ENCODE results near the gene ACTN2. TPM values are rescaled to one million over a fixed set of nuclear protein-coding genes. Genes with fewer than 3 reads are reported as not detected.
A peak's percentile ranks its signal among the peaks of the same experiment; 100 is the strongest.

Gene ACTN2
- total and polyA plus RNA-seq, 4 donors = 5.1 to 26.4 (median 12.0) TPM

DNA sequence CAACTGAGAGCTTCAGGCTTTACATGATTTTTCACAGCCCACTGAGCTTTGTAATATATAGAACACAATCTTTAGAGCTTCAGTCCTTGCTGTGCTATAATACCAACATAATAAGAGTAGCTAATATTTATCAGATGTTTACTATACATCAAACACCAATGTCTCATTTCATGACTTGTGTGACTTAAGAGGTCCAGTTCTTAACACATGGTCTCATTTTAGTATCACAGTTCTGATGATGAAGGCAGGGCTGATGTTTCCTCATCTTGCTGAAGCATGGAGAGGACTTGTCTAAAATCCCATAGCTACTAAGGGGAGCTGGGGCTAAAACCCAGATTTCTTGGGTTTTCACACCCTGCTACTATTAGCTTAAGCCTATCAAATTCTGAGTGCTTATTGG, 114.3 kb downstream of the ACTN2 start:
- Histone ChIP-seq H3K9me3 (ENCODE audit: control insufficient read depth, insufficient read depth, low read length) (no peaks in the 10 kb centered on the region), H3K36me3 (ENCODE audit: control insufficient read depth, insufficient read depth, low read length) (peaks cover 3% of the 10 kb centered on the region), H3K4me1 (ENCODE audit: control insufficient read depth, insufficient read depth, low read length) (peaks cover 5% of the 10 kb centered on the region), H3K27me3 (ENCODE audit: control insufficient read depth, insufficient read depth, low read length) (no peaks in the 10 kb centered on the region), H3K4me3 (ENCODE audit: low read depth, low read length) (no peak overlapping the region), H3K27ac (ENCODE audit: low read depth, low read length) (no peak overlapping the region)
- DNase-seq (ENCODE audit: low read depth in 4 of 6, low spot score in 6 of 6) = no peak

DNA sequence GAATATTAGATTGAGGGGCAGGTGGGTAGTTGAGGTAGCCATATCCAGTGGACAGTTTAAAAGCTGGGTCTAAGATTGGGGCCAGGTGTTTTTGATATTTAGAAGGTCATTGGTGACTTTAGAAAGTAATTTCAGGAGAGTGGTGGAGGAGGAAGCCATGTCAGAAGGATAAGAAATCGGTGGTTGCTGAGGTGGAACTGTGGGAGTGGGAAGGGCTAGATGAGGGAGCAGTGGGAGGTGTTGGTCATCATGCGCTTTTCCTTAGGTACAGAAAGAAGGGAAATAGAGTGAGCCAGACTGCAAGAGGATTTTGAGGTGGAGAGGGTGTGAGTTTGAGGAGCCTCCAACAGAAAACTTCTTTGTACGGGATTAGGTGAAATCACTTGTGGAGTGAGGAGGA, 116.0 kb downstream of the ACTN2 start:
- 91% methylated on average over 2 of the region's 3 CpGs for WGBS (ENCODE audit: insufficient coverage)
- no peaks in the 10 kb centered on the region for H3K9me3 ChIP-seq (ENCODE audit: control insufficient read depth, insufficient read depth, low read length)

DNA sequence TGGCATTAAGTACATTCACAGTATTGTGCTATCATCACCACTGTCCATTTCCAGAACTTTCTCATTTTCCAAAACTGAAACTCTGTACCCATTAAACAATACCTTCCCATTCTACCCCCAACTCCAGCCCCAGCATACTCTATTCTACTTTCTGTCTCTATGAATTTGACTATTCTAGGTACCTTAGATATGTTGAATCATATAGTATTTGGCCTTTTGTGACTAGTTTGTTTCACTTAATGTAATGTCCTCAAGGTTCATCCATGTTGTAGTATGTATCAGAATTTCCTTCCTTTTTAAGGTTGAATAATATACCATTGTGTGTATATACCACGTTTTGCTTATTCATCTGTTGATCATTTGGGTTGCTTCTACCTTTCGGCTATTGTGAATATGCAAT, 120.3 kb downstream of the ACTN2 start:
- Histone ChIP-seq H3K27ac (ENCODE audit: low read depth, low read length) (no peak overlapping the region), H3K9me3 (ENCODE audit: control insufficient read depth, insufficient read depth, low read length) (no peaks in the 10 kb centered on the region), H3K27me3 (ENCODE audit: control insufficient read depth, insufficient read depth, low read length) (no peaks in the 10 kb centered on the region), H3K36me3 (ENCODE audit: control insufficient read depth, insufficient read depth, low read length) (peaks cover 7% of the 10 kb centered on the region), H3K4me1 (ENCODE audit: control insufficient read depth, insufficient read depth, low read length) (no peaks in the 10 kb centered on the region), H3K4me3 (ENCODE audit: low read depth, low read length) (no peak overlapping the region)
- WGBS (ENCODE audit: insufficient coverage) = no CpG with 5 or more reads among the region's 2 CpGs
- no peak for DNase-seq (ENCODE audit: low read depth in 4 of 6, low spot score in 6 of 6)

More for the DNA sequence above, 116.0 kb downstream of the ACTN2 start:
- no peak overlapping the region for H3K27ac ChIP-seq (ENCODE audit: low read depth, low read length)
- no peaks in the 10 kb centered on the region for H3K27me3 ChIP-seq (ENCODE audit: control insufficient read depth, insufficient read depth, low read length)
- no peak for DNase-seq (ENCODE audit: low read depth in 4 of 6, low spot score in 6 of 6)
- no peak overlapping the region for H3K4me3 ChIP-seq (ENCODE audit: low read depth, low read length)
- peaks cover 3% of the 10 kb centered on the region for H3K4me1 ChIP-seq (ENCODE audit: control insufficient read depth, insufficient read depth, low read length)
- H3K36me3 ChIP-seq (ENCODE audit: control insufficient read depth, insufficient read depth, low read length) = peaks cover 5% of the 10 kb centered on the region

DNA sequence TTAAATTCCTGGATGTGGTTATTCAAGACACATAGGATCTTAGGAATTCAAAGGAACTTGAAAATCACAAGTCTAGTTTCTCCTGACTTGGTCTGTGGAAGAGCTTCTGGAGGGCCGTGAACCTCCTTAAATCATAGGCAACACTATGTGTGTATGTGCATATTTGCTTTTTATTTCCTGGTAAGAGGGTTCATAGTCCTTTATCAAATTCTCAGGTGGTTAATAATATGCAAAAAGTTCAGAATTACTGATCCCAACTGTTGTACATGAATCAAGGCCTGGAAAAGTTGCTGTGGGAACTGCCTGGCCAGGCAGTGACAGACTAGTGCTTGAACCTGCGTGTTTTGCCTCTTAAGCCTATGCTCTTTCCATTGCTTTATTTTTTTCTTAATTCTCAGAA, 121.7 kb downstream of the ACTN2 start:
- Histone ChIP-seq H3K4me3 (ENCODE audit: low read depth, low read length) (no peak overlapping the region), H3K27ac (ENCODE audit: low read depth, low read length) (no peak overlapping the region), H3K27me3 (ENCODE audit: control insufficient read depth, insufficient read depth, low read length) (no peaks in the 10 kb centered on the region), H3K4me1 (ENCODE audit: control insufficient read depth, insufficient read depth, low read length) (no peaks in the 10 kb centered on the region), H3K9me3 (ENCODE audit: control insufficient read depth, insufficient read depth, low read length) (no peaks in the 10 kb centered on the region), H3K36me3 (ENCODE audit: control insufficient read depth, insufficient read depth, low read length) (peaks cover 11% of the 10 kb centered on the region)
- no peak for DNase-seq (ENCODE audit: low read depth in 4 of 6, low spot score in 6 of 6)
- WGBS (ENCODE audit: insufficient coverage) = 80% methylated on average over 1 of the region's 2 CpGs

DNA sequence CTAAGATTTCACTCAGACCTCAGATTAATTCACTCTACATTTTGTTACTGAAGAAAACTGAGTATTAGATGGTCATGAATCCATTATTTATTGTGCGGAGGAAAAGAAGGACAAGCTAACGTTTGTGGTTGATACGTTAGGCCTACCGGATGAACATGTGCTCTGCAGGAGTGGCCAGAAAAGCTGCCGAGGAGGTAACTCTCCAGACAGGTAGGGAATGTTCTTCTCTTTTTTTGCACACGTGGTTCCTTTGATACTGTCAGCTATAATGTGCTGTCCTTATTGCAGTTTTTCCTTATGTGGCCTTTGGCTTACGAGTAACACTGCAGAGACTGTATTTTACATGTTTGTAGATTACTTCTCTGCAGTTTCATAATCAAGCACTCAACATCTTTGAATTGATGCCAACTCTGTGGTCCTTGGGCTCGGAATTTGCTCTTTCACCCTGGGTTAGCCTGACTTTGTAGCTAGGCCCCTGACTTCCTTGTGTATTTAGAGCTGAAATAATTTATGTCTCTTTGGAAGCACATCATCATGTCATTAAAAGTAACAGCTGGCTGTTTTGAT, 122.3 kb downstream of the ACTN2 start:
- H3K27ac ChIP-seq (ENCODE audit: low read depth, low read length) = no peak overlapping the region
- H3K9me3 ChIP-seq (ENCODE audit: control insufficient read depth, insufficient read depth, low read length) = no peaks in the 10 kb centered on the region
- H3K36me3 ChIP-seq (ENCODE audit: control insufficient read depth, insufficient read depth, low read length) = peaks cover 11% of the 10 kb centered on the region
- no peaks in the 10 kb centered on the region for H3K27me3 ChIP-seq (ENCODE audit: control insufficient read depth, insufficient read depth, low read length)
- no peaks in the 10 kb centered on the region for H3K4me1 ChIP-seq (ENCODE audit: control insufficient read depth, insufficient read depth, low read length)
- DNase-seq (ENCODE audit: low read depth in 4 of 6, low spot score in 6 of 6) = peak in 1 of 6 donors; percentile 17
- H3K4me3 ChIP-seq (ENCODE audit: low read depth, low read length) = no peak overlapping the region
- 91% methylated on average over 4 of the region's 8 CpGs for WGBS (ENCODE audit: insufficient coverage)

DNA sequence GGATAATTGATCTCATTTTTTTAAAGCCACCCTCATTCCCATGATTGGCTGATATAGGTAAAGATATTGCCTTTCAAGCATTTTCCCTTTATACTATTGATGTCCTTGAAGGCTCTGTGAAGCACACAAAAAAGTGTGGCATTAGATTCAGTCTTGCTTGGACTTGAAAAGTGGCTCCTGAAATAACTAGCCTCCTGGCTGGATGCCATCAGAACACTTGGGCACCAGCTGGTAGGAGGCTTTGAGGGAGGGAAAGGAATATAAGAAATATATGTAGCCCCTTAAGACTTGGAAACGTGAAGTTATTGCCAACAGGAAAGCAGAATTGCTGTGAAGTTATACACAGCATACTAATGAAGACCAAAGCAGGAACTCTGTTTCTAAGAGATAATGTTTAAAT, 122.8 kb downstream of the ACTN2 start:
- no peak overlapping the region for H3K4me3 ChIP-seq (ENCODE audit: low read depth, low read length)
- H3K36me3 ChIP-seq (ENCODE audit: control insufficient read depth, insufficient read depth, low read length) = peaks cover 11% of the 10 kb centered on the region
- DNase-seq (ENCODE audit: low read depth in 4 of 6, low spot score in 6 of 6) = peak in 2 of 6 donors; percentile 71 to 85
- H3K9me3 ChIP-seq (ENCODE audit: control insufficient read depth, insufficient read depth, low read length) = no peaks in the 10 kb centered on the region
- no peak overlapping the region for H3K27ac ChIP-seq (ENCODE audit: low read depth, low read length)
- H3K4me1 ChIP-seq (ENCODE audit: control insufficient read depth, insufficient read depth, low read length) = no peaks in the 10 kb centered on the region
- WGBS (ENCODE audit: insufficient coverage) = no CpG with 5 or more reads among the region's 1 CpG
- H3K27me3 ChIP-seq (ENCODE audit: control insufficient read depth, insufficient read depth, low read length) = no peaks in the 10 kb centered on the region

DNA sequence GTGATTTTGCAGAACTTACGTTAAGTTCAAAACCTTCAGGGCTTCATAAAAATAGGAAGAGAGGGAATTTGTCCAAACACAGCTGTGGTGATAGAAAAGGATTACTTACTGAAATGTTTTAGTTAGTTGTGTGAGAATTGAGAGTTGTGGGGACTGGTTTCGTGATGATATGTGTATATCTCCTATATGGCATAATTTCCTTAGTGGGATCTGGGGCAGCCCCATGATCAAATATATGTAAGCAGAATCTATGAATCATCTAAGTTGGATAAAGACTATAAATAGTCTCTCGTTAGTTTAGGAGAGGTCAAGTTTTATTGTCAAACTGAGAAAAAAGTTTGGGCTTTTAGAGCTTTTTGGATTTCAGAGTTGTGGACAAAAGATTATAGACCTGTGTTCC, 123.7 kb downstream of the ACTN2 start:
- H3K36me3 ChIP-seq (ENCODE audit: control insufficient read depth, insufficient read depth, low read length) = peaks cover 11% of the 10 kb centered on the region
- no peaks in the 10 kb centered on the region for H3K27me3 ChIP-seq (ENCODE audit: control insufficient read depth, insufficient read depth, low read length)
- H3K27ac ChIP-seq (ENCODE audit: low read depth, low read length) = no peak overlapping the region
- H3K4me1 ChIP-seq (ENCODE audit: control insufficient read depth, insufficient read depth, low read length) = no peaks in the 10 kb centered on the region
- H3K9me3 ChIP-seq (ENCODE audit: control insufficient read depth, insufficient read depth, low read length) = no peaks in the 10 kb centered on the region
- no peak overlapping the region for H3K4me3 ChIP-seq (ENCODE audit: low read depth, low read length)
- 90% methylated on average over 2 of the region's 3 CpGs for WGBS (ENCODE audit: insufficient coverage)
- no peak for DNase-seq (ENCODE audit: low read depth in 4 of 6, low spot score in 6 of 6)

DNA sequence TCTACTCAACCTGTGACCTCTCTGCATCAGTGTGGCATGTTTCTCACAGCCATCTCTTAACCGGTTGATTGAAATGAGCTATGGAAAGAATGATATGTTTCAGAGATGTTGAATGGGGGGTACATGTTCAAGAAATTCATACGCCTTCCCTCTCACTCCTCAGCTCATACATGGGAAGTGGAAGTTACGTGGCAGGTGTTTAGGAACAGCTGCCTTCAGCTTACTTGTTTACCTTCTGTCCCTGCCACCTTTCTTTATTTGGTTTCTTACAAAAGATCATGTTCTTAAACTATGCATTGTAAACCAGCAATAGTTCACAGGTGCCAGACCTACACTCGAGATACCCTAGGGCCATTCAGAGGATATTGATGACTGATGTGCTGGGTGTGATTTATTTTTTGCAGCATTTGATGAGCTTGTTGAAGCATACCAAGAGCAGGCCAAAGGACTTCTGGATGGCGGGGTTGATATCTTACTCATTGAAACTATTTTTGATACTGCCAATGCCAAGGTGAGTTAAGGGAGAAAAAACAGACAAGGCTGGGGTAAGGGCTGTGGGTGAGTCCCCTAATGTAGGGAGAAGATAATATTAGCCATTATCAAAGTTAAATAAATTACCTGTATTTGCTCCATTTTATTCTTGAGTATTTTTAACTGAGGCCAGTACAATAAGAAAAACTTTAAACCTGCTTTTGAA, 126.2 kb downstream of the ACTN2 start:
- no peaks in the 10 kb centered on the region for H3K27me3 ChIP-seq (ENCODE audit: control insufficient read depth, insufficient read depth, low read length)
- peaks cover 4% of the 10 kb centered on the region for H3K36me3 ChIP-seq (ENCODE audit: control insufficient read depth, insufficient read depth, low read length)
- H3K27ac ChIP-seq (ENCODE audit: low read depth, low read length) = no peak overlapping the region
- no peak for DNase-seq (ENCODE audit: low read depth in 4 of 6, low spot score in 6 of 6)
- 94% methylated on average over 2 of the region's 5 CpGs for WGBS (ENCODE audit: insufficient coverage)
- no peaks in the 10 kb centered on the region for H3K4me1 ChIP-seq (ENCODE audit: control insufficient read depth, insufficient read depth, low read length)
- no peak overlapping the region for H3K4me3 ChIP-seq (ENCODE audit: low read depth, low read length)
- H3K9me3 ChIP-seq (ENCODE audit: control insufficient read depth, insufficient read depth, low read length) = no peaks in the 10 kb centered on the region

Measured in spinal cord (tissue), 10 donors.